SHP77 treated with DMSO at 0.1 percent for 48 hours (cell line): ENCODE measurements around the gene SCARF2.

ENCODE experiments used
- DNase-seq: peaks from one replicate; lab custom pipeline; 2025; lab: John Stamatoyannopoulos, UW

The SCARF2 gene

DNA sequence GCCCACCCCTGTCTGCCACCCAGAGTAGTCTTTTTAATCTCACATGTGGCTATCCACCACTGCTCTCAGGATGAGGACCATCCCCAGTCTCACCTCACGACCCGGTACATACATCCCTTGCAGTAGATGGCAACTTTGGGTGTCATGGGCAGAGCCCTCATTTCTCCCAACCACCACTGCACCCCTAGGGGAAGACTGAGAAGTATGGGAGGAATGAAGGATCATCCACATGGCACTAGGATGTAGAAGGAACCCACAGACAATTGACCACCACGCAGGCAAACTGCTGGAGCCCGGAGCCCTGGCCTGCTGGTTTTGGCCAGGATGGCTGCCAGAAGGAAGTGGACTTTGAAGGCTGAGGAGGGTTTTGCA is 1.9 kb upstream of the SCARF2 start:
- no peak for DNase-seq

DNA sequence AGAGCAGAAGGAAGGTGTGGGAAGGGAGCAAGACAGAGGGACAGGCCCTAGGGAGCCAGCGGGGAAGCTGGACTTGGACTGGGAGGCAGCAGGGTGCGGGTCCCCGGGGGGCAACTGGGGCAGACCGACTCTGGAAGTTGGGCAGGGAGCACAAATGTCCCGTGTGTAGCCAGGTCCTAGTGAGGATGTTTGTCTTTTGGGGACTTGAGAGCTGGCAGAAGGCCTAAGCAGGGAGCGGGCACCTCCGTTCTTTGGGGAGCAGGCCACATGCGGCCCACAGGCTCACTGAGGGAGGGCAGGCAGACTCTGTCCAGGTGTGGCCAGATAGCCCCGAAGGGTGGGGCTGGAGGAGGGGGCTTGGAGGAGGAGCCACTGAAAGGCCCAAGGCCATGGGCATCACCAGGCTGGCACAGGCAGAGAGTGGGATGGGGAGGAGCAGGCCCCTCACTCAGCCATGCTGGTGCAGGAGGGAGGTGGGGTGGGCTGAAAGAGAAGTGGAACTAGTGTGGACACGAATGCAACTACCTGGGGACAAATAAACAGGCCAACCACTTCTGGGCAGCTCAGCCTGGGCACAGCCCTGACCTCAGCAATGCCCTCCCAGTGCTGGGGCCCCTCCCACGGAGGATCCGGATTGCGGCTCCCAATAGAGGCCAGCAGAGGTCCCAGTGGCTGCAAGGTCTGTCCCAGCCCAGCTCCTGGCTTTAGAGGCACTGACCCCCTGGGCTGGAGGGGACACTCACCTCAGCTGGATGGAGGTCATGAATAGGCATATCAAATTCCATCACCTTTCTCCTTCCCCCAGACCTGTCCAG is 1.3 kb upstream of the SCARF2 start:
- no peak for DNase-seq

DNA sequence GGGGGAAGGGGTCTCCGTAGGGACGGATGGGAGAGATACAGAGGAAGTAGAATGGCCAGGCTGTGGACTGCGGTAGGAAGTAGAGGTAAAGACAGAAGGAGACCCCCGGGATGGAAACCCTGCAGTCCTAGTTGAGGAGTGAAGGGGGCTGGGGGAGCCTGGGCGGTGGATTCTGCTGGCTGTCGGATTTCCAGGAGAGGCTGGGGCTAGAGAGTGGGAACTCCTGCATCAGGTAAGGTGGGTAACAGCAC is 727 bp upstream of the SCARF2 start:
- DNase-seq: no peak

DNA sequence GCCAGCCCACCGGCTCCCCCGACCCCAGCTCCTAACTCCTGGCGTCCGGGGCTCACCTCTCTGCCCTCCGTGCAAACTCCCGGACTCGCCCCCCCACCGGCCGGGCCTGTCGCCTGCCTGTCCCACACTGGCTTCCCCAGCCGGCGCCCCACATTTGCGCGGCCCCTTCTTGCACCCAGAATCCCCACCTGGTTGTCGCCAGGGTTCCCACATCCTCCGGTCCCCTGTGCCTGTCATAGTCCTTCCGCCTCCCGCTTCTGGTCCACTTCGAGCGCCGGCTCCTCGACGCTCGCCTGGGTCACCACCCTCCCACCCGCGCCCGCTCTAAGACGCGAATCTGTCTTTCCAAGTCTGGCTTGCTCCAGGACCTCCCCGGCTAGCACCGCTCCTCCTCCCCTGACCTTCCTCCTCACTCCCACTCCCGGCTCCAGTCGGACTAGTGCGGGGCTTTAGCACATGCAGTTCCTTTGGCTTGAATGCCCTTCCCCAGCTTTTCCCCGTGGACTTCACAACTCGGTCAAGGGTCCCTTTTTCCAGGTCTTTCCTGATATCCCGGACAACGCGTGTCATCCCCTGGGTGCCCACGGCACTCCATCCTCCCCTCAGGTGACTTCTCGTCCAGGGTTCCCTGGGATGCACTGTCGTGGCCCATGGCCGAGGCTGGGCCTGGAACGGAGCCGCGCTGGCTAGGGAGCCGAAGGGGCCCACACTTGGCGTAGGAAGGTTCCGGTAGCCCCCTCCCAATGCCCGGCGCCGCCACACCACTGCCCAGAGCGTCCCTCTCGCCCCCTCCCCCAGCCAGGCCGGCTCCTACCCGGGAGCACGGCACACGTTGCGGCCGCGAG is 635 bp downstream of the SCARF2 start:
- no peak for DNase-seq

DNA sequence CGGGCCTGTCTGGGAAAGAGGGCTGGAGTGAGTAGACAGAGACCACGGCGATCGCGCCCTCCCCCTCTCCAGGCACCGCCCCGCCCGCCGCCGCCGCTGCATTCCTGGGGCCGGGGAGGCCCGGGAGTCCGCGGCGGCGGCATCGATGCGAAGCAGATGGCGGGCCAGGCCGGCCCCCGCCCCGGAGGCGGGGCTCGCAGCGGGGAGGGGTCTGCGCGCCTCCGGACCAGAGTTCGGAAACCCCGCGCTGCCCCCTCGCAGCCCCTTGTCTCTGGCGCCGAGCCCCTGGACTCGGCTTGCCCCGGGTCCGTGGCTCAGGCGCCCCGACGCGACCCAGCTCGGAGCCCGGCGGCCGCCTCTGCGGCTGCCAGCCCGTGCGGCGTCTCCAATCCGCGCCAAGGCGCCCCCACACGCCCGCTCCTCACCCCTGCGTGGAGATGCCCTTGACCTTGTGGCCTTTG is 1.3 kb downstream of the SCARF2 start:
- no peak for DNase-seq

DNA sequence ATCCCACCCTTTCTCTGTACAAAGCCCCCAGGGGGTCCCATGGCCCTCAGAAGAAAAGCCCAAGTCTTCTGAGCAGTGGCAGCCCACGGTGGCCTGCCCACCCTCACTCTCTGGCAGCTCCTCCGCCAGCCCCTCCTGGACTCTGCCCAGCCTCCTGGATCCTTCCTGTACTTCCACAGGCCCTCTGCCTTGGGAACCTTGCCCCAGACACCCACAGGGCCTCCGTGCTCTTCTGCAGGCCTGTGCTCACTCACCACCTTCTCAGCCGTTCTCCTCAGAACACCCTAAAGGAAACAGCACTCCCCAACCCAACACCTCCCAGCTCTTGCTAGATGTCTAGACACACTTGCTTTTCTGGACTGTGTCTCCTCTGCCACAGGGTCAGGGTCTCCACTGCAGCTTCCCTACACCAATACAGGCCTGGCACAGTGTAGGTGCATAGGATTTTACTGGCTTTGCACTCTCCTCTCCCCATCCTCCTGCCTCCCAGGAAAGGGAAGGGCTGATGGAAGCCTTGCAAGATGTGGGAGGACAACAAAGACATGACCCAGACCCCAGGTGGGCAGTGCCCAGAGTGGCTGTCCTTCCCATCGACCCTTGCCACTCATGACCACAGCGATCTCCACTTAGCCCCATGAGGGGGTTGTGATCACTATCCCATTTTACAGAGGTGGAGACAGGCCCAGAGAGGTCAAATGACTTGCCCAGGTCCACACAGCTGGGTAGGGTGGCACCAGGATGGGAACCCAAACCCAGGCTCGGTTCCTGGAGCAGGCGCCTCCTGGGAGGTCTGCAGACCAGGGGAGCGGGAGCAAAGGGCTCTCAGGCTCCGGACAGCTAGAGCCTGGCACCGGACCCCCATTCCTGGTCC is 2.0 kb downstream of the SCARF2 start:
- no peak for DNase-seq

DNA sequence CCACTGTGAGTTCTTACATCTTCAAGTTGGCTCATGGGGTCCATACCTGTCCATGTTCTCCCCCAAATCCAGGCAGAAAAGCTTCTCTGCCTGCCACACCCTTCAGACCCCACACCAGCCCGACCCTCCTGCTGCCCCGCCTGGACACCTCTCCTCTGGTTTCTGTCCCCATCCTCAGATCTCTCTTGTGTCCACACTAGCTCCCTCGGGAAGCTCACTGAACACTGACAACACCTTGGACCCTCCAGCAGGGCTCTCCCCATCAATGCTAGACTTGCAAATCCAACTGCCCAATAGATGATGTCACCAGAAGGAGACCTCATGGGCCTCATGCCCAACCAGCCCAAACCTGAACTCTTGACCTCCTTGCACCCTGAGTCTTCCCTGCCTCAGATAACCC is 2.9 kb downstream of the SCARF2 start:
- no peak for DNase-seq

DNA sequence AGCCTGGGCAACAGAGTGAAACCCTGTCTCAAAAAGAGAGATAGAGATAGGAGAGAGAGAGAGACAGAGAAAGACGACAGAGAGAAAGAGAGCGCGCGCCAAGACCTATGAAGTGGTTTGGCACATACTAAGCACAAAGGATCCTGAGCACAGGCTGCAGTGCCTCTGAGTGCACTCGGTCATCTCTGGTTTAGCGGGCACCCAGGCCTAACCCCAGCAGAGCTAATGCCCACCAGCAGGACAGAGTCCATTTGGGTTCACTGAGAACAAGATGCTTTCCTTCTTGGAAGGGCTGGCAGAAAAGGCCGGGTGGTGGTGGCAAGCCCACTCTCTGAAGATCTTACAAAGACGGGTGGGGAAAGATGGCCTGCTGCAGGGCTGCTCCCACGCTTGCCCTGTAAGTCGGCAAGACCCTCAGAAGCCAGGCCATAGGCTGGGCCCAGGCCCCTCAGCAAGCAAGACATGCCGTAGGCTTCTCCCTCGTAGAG is 3.3 kb downstream of the SCARF2 start:
- DNase-seq: no peak

DNA sequence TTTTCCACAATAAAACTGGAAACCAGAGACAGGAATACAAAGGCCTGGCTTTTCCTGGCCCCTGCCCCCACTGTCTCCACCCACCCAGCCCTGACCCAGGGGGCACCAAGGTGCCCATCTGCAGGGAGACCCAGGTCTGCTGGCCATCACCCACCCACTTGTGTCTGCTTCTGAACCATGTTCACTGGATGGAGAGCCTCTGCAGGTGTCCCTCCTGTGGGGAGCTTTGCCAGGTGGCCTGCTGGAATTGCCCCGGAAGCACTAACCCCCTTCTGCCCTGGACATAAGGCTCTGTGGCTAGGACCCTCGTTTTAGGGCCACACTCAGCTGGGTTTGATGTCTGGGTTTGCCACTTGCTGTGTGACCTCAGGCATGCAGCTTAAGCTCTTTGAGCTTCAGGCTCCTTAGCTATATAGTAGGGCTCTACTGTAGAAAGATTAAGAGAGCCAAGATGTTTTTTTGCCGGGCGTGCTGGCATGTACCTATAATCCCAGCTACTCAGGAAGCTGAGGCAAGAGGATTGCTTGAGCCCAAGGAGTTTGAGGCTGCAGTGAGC is 3.9 kb downstream of the SCARF2 start:
- no peak for DNase-seq

DNA sequence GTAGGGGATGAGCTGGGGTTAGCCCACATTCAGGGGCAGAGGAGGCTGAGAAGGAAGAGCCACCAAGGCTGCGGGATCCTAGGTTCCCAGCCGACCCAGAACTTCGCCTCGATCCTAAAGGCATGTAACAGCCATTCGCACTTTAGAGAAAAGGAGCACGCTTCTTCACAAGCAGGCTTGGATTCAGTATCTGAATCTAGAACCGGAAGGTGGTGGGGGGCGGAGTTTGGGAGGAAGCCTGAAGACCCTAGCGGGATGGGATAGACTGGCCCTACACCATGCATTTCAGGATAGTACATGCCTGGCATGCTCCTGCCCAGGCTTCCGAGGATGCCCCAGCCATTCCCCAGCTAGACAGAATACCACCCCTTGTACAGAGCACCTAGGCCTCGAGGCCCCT is 4.4 kb downstream of the SCARF2 start:
- DNase-seq: no peak

DNA sequence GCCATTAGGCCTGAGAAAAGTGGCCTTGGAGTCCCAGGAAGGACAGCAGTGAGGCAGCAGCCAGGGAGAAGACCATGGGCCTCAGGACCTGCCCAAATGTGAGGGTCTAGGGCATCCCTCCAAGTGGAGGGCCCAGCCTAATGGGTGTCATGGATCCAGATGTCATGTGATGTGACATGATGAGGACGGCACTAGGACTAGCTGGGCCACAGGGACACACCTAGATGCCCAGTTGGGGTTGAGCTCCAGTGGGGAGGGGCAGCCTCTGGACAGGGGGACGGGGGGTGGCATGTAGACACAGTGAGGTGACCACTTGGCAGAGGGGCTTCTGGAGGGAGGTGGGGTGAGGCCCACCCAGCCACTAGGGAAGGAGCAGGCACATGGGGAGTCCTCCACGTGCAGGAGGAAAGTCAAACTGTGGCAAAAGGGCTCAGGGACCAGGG is 5.4 kb downstream of the SCARF2 start:
- no peak for DNase-seq

DNA sequence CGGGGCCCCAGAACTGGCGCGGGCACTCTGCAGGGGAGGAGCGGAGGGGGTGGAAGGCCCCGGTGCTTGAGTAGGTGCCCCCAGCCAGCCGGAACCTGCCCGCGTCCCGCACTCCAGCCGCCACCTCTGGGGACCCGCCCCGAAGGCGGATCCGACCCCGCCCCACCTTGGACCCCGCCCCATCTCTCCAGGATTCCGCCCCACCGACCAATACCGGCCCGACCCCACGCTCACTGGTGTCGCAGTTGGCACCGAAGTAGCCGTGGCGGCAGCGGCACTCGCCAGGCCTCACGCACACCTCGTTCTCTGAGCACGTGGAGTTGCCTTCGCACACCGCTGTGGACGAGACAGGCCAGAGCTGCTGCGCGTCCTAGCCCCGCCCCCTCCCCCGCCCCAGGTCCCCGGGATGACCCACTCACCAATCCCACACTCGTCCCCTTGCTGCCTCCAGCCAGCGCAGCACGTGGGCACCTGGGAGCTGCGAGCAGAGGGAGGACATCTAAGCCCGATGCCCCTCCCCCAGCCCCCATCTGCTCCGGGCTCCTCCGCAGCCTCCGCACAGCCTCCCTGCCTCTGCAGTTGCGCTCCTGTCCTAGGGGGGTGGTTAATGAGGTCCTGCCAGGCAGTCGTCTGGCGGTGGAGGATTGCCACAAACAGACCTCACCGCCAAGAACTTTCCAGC is 6.0 kb downstream of the SCARF2 start:
- DNase-seq: no peak

DNA sequence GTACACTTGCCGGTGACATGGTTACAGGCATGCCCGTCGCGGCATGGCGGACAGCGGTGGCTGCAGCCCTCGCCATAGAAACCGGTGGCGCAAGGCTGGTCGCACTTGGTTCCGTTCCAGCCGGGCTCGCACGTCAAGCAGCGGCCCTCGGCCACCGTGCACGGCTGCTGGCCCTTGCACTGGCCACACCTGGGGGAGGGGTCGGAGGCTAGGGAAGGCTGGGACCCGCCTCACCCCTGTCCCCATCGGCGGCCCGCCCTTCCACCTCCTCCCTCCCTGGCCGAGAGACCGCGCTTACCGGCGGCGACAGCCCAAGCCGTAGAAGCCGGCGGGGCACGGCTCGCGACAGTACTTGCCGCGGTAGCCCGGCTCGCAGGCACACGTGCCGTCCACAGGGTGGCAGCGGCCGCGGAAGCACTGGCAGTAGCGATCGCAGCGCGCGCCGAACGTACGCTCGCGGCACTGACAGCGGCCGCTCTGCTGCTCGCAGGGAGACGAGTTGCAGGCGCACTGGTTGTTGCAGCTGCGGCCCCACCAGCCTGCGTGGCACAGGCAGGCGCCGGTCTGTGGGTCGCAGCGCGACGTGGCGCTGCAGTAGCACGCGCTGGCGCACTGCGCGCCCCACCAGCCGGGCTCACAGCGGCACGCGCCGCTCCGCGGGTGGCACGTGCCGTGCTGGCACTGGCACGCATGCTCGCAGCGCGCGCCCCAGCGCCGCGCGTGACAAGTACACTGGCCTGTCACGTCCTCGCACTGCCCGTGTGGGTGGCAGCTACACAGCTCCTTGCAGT is 6.7 kb downstream of the SCARF2 start:
- no peak for DNase-seq

DNA sequence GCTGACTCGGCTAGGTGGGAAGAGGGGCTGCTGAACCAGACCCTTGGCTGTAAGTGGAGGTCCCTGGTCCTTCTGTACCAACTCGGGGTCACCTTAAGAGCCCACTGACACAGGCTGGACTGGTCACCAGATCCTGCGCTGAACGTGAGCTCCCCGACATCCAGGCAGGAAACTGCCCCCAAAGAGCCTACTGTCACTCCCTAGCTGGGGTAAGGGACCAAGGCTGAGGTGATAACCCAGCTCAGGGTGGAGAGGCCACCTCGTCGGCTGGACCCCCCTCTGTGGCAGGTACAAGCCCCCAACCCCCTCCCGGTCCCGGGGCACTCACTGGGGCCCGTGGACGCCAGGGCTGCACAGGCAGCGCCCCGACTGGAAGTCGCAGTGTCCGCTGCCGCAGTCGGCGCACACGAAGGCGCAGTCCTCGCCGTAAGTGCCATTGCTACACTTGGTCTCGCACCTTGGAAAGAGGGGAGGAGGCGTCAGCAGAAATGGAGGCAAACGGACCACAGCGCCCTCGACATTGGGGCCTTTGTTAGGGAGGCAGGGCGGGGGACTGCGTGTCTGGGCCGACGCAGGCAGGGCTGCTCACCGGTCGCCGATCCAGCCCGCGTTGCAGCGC is 7.4 kb downstream of the SCARF2 start:
- DNase-seq: no peak

DNA sequence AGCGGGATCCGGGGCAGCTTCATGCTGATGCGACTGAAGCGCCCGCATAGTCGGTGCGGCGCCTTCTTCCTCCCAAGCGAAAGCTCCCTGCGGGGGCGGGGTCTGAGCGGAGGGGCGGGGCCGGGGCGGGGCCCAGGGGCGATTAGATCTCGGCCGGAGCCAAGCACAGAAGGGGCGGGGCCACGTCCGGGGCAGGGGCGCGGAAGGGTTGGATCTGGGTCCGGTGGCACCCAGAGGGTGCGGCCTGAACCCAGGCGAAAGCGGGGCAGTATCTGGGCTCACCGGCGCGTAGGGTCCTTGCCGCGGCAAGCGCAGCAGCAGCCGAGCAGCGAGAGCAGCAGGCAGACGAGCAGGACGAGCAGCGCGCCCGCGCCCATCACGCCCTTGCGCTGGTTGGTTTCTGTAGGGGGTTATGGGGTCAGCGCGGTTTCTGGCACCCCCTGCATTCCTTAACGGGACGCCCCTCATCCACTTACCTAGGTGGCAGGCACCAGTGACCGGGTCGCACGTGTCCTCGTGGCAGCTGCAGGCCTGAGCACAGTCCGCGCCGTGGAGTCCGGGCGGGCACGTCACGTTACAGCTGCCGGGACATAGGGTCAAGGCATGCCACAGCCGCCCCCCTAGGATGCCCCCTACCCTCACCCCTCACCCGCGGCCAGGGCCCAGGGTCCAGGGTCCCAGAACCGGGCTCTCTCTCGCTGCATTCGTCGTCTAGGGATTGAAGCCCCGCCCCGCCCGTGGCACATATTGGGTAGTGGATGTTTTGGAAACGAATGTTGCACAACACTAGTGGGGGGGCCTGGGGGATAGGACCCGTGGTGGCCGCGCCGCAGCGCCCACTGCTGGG is 8.1 kb downstream of the SCARF2 start:
- DNase-seq: no peak

DNA sequence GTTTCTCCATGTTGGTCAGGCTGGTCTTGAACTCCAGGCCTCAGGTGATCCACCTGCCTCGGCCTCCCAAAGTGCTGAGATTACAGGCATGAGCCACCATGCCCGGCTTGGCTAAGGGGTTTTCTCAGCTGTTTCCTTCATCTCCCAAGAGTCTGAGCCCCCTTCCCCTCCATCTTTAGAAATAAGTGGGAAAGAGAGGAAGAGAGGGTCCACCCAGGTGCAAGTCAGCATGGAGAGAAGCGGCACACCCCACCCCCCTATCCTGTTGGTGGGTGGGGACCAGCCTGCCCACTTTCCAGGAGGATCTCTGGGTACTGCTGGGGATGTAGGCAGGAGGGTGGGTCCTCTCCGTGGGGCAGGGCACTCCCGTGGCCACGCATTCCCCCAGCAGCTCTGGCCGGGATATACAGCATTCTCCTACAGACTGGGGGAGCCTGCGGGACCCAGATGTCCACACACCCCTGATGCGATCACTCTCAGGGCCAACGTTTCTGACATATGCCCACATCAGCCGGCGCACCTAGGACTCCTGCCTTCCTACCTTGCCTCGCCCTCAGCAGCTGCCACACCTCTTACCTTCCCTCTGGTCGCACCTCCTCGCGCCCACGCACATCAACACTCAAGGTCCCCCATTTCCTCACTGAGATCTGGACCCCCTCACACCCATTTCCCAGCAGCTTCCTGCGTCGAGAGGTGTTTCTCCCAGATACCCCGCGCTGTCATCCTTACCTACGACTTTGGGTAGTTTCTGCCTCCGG is 8.9 kb downstream of the SCARF2 start:
- no peak for DNase-seq

DNA sequence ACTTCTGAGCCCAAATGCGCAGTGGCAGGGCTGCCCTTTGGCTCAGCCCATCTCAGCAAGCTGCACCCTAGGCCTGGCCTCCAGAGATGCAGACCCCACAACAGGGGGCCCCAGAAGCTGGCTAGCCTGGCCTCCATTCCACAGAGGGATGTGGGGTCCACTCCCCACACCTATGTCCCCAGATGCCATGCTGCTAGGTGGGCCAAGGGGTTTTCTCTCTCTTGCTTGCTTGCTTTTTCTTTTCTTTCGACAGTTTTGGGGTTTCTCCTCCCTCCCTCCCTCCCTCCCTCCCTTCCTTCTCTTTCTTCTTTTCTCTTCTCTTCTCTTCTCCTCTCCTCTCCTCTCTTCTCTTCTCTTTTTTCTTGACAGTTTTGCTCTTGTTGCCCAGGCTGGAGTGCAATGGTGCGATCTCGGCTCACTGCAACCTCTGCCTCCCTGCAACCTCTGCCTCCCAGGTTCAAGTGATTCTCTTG is 9.6 kb downstream of the SCARF2 start:
- DNase-seq: no peak
